Measurements from ENCODE around the gene SLC41A1.

SLC41A1 gene

DNA sequence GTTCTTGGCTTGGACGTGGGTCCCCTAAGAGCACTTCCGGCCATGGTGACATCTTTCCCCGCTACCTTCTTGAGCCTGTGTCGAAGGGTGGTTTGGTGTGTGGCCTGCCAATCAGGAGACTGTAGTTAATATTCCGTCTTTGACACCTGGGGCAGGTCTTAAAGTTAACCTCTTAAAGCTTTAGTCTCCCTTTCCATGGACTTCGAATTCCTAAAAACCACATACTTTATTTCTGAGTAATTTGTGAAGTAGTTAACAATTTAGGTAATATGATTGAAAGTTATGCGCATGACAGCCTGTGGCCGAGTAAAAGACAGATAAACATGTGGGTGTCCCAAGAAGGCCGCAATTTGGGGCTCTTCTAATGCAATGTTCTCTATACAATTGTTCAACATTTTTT is 27.6 kb downstream of the SLC41A1 start:
- DNase-seq = no peak

DNA sequence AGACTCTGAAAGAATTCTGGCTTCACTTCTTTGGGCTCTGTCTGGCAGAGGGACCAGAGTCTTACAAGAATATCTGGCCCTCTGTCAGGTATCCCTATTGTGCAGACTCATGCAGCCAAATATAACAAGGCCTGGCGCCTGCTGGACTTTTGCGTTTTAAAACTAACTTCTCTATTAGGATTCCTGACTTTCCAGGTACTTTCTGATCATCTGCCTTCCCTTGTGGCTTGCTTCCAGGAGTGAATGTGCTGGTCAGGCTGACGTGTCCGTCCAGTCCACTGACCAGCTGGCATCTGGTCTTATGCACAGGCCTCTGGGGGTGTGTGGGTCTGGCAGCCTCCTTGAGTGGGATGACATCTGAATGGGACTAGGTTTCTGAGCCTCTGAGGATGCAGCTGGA is 29.1 kb downstream of the SLC41A1 start:
- DNase-seq = no peak

DNA sequence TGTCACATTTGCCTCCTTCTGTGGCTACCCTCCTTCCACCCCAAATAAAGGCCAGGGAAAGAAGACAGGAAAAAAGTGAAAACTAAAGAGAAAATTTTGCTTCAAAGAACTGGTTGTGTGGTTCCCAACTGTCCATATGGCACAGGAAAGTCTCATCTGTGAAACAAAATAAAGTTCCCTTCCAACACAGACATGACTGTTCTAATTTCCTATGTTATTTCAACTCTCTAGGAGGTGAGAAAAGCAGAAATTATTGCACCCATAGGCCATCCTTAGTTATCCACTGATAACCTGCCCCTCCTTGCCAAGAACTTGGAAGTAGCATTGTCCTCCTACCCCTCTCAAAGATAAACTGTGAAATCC is 29.6 kb downstream of the SLC41A1 start:
- no peak for DNase-seq

DNA sequence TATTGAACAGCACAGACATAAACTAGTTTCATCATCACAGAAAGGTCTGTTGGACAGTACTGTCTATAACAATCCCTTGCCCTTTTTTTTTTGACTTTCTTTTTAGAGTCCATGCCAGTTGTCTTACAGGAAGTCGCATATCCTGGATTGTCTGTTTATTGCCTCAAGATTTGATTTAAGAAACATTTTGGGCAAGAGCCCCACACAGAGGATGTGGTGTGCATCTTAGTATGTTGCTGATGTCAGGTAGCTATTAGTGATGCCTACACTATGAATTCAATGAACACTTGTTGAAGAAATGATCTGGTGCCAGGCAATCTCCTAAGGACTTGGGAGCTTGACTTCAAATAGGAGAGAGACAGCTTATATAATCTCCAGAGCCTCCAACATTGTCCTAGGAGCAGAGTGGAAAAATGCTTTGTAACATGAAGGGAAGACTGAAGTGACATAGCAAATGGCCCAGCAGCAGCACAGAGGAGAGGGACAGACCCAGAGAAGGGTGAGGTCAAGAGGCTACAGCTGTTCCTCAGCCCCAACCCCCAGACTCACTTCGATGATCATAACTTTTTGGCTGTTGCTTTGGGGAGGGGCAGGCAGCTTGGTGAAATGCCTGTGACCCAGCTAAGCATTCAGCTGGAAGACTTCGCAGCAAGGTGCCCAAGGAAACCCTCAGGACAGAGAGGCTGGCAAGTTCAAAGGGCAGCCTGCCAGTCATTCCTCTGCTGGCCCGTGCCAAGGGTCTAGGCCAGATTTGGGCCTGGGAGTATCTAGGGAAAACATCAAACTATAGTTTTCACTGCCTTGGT is 30.2 kb downstream of the SLC41A1 start:
- no peak for DNase-seq

DNA sequence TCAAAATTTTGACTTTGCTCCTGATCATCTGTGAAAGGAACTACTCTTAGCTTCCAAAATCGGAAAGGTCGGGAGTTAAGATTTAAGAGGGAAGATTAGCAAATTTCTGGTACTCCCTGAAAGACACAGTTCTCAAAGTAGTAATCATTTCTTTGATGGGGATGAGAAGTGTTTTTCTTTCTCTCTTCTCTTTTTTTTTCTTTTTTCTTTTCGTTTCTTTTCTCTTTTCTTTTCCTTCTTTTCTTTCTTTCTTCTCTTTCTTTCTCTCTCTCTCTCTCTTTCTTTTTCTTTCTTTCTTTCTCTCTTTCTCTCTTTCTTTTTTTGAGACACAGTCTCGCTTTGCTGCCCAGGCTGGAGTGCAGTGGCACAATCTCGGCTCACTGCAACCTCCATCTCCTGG is 32.7 kb downstream of the SLC41A1 start:
- no peak for DNase-seq

DNA sequence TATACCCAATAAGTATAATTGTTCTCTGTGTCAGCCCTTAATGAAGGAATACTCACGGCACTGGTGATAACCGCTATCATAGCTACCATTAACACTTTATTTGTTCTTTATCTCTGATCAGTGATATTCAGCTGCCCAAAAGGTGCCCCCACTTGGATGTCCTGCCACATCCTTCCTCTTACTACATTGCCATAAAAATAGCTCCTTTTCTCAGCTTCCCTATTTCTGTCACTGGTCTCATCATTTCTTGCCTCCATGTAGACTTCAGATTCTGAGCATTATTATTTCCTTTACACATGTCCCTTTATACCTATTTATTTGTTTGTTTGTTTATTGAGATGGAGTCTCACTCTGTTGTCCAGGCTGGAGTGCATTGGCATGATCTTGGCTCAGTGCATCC is 35.0 kb downstream of the SLC41A1 start:
- no peak for DNase-seq

DNA sequence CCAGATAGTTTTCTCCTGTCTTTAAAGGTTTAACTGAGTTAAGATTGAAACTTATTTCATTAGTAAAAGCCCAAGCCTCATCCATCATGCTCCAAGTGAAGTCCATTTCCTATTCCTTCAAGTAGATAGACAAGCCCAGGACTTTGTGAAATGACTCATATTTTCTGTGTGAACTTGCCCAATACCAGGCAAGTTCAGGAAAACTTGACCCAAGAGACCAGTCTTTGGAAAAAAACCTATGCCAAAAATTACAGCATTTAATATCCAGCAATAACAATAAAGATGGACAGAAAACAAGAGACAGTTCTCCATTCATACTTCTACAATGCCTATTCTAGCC is 37.3 kb downstream of the SLC41A1 start:
- DNase-seq = no peak

DNA sequence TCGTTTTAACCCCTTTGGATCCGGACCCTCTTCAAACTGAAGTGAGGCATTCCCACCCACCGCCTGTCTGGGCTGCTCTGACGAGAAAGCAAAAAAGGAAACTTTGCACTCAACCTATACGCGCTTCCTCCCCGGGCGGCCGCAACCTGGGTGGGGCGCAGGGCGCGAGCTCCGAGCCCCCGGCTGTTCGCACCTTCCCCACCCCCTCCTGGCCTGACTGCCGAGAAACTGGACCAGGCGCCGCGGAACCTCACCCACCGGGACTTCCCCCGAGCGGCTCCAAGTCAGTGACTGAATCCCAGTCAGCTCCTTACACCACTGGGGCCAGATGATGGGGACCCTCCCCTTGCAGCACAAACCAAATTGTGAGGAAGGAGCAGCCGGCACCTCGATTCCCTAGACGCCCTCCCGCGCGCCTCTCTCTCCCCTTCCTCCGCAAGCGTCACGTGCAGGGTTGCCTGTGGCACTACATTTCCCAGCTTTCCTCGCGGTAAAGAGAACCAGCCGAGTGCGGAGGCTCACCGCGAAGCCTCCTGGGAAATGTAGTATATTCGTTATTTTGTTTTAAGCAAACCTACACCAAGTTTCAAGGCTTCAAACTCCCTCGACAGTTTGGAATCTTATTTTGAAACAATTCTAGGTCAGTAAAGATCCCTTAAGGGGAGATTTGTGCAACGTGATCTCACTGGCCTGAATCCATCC is 37.8 kb downstream of the SLC41A1 start, which contains the start of gene RAB29:
RAB29 (minus strand) TSS at position 468 of the 702 bp plus-strand sequence. CDS start 526 bp downstream, outside the sequence.
- DNase-seq = peak; percentile 58

DNA sequence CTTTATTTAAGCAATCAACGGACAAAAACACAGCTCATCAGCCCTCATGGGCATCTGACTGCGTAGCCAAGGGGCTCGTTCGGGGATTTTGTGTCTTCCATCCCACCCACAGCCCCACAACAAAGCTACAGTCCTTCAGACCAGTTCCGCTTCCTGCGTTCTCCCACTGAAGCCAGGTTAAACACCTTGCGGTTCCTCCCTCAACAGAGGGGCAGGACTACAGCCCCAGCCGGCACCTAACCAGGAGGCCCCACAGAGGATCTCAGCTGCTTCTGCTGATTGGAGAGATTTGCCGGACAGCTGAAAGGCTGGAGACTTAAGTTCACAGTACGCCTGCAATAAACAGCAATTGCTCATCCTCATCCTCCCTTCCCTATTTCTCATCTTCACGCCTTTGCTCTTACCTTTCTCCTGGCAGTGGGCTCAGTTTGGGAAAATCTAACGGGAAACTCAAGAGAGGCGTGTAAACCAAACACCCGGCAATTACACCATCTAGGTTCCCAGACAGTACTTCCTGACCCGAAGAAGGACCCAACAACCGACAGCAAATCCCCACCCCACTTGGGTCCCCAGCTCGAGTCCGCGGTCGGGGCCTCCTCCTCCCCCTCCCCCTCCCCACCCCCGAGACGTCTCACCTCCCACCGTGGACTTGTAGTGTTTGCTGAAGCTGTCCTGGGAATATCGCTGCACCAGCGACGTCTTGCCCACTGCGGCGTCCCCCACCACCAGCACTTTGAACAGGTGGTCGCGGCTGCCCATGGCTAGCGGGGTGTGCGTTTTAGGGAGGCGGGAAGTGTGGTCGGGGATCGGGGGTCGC is 38.6 kb downstream of the SLC41A1 start:
- DNase-seq = no peak

DNA sequence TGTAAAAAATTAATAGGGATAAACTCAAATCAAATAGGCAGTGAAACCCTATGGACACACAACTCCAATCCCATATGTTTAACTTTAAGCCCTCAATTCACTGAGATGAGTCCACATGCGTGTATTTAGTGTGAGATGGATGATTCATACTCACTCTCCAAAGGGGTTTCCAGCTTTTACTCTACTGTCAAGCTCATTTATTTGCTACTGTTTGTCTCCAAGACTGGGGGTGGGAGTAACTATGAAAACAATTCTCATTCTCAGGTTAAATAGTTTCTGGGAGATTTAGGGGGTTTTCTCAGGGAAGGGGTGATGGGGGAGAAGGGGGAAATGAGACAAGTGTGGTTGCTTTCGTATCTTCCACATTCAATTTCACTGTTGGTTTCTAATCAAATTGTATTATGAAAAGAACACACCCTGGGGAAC is 40.4 kb downstream of the SLC41A1 start:
- DNase-seq = no peak

DNA sequence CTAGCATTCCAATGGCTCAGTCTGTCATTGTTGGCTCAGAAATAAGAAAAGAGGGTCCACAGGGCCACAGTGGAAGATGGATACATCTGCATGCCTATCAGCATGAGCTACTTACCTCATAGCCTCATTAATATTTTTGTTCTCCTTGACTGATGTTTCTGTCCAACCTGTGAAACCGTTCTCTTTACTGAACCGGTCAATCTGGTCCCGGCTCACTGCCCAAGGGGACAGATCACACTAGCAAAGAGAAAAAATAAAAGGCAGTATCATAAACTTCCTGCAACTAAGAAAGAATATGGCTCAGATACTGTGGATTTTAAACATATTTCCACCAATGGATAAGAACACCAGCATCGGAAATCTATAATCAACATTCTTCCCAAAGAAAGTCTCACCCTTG is 42.4 kb downstream of the SLC41A1 start:
- DNase-seq = no peak

DNA sequence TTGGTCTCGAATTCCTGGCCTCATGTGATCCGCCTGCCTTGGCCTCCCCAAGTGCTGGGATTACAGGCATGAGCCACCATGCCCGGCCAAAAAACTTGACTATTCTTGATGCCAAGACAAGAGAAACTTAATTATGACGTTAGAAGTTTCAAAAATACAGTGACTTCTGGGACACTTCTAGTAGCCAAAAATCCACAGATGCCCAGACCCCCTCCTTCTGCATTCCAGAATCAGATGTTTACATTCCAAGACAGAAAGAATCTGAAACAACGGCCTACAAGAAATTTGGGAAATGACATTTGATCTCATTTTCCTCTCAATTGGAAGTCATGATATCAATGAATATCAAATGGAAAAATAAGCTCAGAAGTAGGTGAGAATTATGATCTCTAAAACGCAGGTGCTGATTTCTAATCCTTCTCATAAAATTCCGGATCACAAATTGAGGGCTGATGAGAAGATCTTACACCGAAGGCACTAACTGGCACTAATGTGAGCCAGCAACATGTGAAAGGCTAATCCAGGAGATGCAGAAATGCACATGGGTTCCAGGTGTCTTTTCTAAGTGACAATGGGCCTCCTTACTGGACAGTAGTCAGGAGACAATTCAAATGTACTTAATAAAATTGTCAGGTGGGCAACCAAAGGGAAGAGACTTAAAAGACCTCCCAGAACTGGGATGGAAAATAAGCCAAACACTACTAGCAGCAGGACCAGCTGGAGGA is 43.2 kb downstream of the SLC41A1 start:
- DNase-seq = no peak

DNA sequence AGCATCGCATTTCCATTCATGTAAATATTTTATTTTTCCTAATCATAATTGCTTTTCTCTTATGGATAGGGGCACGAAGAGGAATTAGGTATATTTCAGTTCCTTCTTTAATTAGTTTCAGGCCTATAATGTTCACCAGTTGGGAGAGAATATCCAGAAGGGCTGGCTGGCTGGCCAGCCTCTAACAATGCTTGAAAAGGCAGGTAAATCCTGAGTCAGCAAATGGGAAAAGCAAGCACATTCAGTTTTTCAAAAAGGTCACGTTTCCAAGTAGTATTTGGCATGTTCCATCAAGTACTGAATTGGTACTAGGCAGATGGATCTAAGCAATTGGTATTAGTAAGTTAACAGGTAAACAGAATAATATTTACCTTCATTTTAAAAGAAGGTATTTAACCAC is 45.8 kb downstream of the SLC41A1 start:
- no peak for DNase-seq

DNA sequence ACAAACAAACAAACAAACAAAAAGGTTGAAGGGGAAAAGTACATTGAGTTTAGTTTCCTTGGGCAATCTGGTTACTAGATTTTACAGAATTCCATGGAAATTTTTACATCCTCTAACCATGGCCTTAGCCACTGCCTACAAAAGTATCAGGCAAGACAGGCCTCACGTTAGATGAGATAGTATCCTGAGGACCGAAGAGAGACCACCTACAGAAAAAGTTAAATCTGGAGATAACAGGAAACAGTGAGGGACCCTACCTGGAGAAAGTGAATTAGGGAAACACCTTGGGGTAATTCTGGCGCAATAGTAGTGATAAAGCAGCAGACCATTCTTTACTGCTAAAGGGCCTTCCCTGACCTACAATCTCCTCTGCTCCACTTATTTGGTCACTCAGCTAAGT is 46.4 kb downstream of the SLC41A1 start:
- no peak for DNase-seq

DNA sequence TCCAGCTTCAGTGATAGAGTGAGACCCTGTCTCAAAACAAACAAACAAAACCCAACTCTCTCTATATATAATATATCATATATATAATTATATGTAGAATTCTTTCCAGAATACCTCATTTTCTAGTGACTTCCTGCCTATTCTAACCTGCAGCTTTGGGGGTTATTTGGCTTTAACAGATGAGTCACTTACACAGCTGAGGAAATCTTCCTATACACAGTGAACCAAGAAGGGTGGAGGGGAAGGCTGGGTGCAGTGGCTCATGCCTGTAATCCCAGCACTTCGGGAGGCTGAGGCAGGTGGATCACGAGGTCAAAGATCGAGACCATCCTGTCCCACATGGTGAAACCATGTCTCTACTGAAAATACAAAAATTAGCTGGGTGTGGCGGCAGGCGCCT is 47.0 kb downstream of the SLC41A1 start:
- no peak for DNase-seq

DNA sequence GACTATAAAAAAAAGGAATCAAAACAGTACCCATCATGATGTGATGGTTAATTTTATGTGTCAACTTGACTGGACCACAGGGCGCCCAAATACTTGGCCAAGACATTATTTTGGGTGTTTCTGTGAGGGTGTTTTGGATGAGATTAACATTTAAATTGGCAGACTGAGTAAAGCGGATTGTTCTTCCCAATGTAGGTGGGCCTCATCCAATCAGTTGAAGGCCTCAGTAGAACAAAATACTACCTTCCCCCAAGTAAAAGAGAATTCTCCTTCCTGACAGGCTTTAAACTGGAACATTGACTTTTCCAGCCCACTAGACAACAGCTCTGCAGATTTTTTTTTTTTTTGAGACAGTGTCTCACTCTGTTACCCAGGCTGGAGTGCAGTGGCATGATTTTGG is 48.4 kb downstream of the SLC41A1 start:
- no peak for DNase-seq

DNA sequence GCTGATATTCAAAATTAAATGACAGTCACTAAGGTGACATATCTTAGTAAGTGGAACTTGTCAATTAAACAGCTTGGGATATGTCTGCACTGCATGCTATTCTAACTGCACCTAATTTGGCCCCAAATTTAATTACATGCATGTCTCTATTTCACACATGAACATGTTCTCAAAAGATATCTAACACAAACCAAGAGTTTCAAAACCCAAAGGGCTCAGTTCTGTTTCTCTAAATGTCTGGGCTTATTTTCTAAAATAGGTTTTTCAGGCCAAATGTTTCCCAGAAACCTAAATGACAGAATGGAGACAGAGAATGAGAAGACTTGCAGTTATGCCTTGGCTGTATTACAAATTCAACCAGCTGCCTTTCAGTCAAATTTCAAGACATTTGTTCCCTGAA is 49.0 kb downstream of the SLC41A1 start:
- no peak for DNase-seq

DNA sequence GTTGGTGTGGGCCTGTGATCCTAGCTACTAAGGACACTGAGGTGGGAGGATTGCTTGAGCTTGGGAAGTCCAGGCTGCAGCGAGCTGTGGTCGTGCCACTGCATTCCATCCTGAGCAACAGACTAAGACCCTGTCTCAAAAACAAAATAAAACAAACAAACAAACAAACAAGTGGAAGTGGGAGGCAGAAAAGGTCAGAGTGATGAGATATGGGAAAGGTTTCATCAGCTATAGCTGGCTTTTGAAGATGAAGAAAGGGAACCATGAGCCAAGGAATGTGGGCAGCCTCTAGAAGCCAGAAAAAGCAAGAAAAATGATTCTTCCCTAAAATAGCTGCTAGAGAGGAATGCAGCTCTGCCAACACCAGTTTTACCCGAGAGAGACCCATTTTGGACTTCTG is 52.4 kb downstream of the SLC41A1 start:
- DNase-seq = no peak

DNA sequence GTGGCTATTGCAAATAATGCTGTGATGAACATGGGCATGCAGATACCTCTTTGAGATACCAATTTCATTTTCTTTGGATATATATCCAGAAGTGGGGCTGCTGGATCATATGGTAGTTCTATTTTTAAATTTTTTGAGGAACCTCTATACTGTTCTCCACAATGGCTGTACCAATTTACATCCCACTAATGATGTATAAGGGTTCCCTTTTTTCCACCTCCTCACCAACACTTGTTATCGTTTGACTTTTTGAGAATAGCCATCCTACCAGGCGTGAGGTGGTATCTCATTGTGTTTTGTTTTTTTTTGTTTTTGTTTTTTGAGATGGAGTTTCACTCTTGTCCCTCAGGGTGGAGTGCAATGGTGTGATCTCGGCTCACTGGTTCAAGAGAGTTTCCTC is 56.4 kb downstream of the SLC41A1 start:
- DNase-seq = no peak

DNA sequence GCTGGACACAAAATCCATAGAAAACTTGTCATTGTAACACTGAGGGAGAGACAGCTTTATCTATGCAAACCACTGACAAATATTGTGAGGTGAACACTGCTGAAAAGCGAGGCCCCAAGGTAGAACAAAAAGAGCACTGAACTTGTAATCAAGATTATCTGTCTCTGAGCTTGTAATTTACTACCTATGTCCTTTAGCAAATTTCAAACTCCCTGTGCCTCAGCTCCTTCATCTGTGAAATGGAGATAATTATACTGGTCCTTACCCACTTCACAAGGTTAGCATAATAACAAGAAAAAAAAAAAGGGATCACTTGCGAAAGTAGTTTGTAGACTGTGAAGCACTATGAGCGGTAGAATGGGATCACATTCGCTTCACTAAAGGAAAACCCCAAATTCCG is 58.1 kb downstream of the SLC41A1 start:
- no peak for DNase-seq

DNA sequence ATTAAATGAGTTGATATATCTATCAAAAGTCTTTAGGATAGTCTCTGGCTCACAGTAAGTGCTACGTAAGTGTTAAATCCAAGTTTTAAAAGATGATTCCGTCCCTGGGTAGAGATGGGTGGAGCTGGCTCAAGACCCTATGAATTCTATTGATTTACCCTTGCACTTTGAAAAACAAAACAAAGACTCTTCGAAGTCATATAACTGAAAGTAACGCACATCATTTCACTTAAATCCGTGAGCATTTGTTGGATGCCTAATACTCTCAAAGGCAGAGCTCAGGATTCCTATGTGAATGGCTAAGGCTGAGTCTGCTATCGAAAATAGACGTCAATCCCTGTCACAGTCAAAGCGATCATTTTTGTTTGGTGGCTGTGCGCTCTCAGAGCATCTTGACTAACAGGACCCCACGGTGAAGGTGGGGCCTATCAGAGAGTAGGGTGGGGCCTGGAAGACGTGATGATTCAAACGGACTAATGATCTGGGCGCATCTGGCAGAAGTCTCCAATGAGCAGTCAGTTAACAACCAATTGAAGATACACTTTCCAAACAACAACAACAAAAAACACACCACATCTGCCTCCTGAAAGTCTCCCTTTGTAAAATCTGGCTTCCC is 61.9 kb downstream of the SLC41A1 start:
- DNase-seq = no peak

DNA sequence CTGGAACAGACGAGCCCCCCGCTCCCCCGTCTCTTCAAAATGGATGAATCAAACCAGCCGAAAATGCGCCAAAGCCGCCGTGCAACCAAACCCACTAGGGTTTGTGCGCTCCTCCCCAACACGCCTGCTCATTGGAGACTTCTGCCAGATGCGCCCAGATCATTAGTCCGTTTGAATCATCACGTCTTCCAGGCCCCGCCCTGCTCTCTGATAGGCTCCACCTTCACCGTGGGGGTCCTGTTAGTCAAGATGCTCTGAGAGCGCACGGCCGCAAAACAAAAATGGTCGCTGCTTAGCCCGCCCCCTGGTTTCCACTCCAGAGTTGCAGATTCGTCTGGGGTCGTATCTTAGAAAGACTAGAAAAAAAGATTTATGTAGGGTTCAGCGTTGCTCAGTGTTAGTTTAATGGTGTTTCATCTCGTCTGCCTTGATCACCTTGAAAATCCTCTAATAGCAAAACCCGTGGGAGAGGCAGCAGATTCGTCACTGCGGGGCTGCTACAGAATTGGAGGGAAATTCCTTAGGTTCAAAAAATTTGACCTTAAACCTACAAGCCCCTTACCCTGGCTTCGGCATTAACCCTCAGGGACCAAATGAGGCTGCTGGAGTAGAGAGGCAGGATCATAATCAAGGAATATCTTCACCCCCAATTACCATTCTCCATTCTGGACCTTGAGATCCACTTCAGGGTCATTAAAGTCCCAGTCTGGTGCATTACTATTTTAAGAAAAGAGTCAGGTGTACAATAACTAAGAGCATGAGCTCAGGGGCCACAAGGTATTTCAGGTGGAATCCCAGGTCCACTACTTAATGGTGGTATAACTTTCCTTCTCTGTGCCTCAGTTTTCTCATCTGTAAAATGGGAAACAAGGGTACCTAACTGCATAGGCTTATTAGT is 62.6 kb downstream of the SLC41A1 start, which contains the start of gene NUCKS1:
NUCKS1 (minus strand) TSS at position 45 of the 898 bp plus-strand sequence. CDS start 209 bp downstream, outside the sequence.
- DNase-seq = peak; percentile 100
